Esophagus squamous epithelium (tissue), 5 donors: ENCODE data around the gene LRRC49. TPM values are rescaled to one million over a fixed set of nuclear protein-coding genes. Genes with fewer than 3 reads are reported as not detected.
A peak's percentile ranks its signal among the peaks of the same experiment; 100 is the strongest.
"Not testable (repeated sequence)": the region's sequence is repeated elsewhere in the genome, so short reads cannot be mapped to it uniquely, and the experiment has no call there.

ENCODE experiments used
- DNase-seq: peaks from one replicate; lab custom pipeline; 2025; lab: John Stamatoyannopoulos, UW
- H3K27ac ChIP-seq, 4 donors: fragments of 200-600 bp; sonication (generic); one replicate each; pipeline ENCODE4 v1.5.1; 2016 to 2019; ENCODE audit warnings: mild to moderate bottlenecking in 1 of 4
- H3K27me3 ChIP-seq, 4 donors: fragments of 200-600 bp; sonication (generic); 1 replicate in 3 of 4; 2 replicates in 1 of 4; pipeline versions ENCODE4 v1.5.1 to v1.6.0; 2017 to 2021; ENCODE audit warnings: antibody characterized with exemption in 1 of 4
- H3K36me3 ChIP-seq, 3 donors: fragments of 200-600 bp; sonication (generic); one replicate each; pipeline ENCODE4 v1.5.1; 2016 to 2019
- H3K4me1 ChIP-seq, 3 donors: fragments of 200-600 bp; sonication (generic); one replicate each; pipeline ENCODE4 v1.5.1; 2017 to 2019
- H3K4me3 ChIP-seq, 4 donors: fragments of 200-600 bp; sonication (generic); 1 replicate in 3 of 4; 2 replicates in 1 of 4; pipeline ENCODE4 v1.5.1; 2016 to 2019; ENCODE audit warnings: mild to moderate bottlenecking in 2 of 4, moderate library complexity in 1 of 4
- H3K9me3 ChIP-seq, 3 donors: fragments of 200-600 bp; sonication (generic); one replicate each; pipeline ENCODE4 v1.5.1; 2016 to 2019
- POLR2A ChIP-seq, 4 donors: fragments of 450-650 bp; IDR thresholded peaks; one replicate each; pipeline ENCODE4 v1.6.1; 2017; ENCODE audit warnings: antibody characterized with exemption in 4 of 4, mild to moderate bottlenecking in 4 of 4, moderate library complexity in 3 of 4
- WGBS, 2 donors: methylation state at CpG; one replicate each; pipeline ENCODE4 v1.1.5; 2018; 5-methylcytosine and 5-hydroxymethylcytosine counted together
- intact Hi-C: fragments of 100-400 bp; cut with DNase I; formaldehyde crosslinking; loops from one replicate; pipeline ENCODE4 v1.15.0; 2022
- total RNA-seq, 4 donors: library from RNA; depleted of rRNA; stranded (reverse); fragments of >200 nt; gene quantifications; one replicate each; pipeline ENCODE4 v1.1.0, GENCODE V29; 2016
- TF ChIP-seq, protein P1 (sequence below), 6 experiments: fragments of 450-650 bp in 4 of 6; fragments of 200-600 bp in 2 of 6; sonication (generic) in 2 of 6; IDR thresholded peaks; one replicate each; pipeline ENCODE4 v1.5.1; 2016 to 2019; ENCODE audit warnings: antibody characterized with exemption in 6 of 6, mild to moderate bottlenecking in 4 of 6, moderate library complexity in 4 of 6
- donor health status: DM: yes; HTN: yes; CAD: no.

Gene LRRC49
- total RNA-seq, 4 donors from 2014 or later, result 0.34 to 5.5 (median 4.8) TPM

DNA sequence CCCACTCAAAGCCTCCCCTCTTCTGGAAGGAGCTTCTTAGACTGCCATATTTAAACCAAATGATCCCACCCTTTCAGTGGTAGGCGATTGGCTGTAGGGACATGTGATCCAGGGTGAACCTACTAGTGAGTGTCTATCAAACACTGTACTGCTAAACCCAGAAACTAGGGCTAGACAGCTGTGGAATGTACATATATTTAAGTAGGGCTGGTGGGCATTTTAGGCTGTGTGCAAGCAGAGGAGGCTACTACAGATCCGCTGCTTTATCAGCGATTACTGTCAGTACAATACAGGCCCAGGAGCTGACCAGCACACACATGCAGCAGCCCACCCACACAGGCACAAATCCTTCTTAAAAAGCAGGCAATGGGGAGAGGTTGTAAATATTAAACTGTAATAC, 23.3 kb upstream of the LRRC49 start:
- Histone ChIP-seq H3K27ac (peak overlapping the region in 3 of 4 donors; percentile 2 to 73 (median 51)), H3K4me3 (no peak overlapping the region), H3K27me3 (peaks cover 0 to 11% (median 0%) of the 10 kb centered on the region in 4 donors), H3K36me3 (no peaks in the 10 kb centered on the region), H3K9me3 (no peaks in the 10 kb centered on the region), H3K4me1 (peaks cover 0 to 32% (median 0%) of the 10 kb centered on the region in 3 donors)
- DNase-seq, result no peak
- intact Hi-C loops, result no loop called here
- WGBS, 2 donors, result 77 to 88% methylated on average over 2 to 3 of the region's 3 CpGs
- no peak for TF ChIP-seq POLR2A (IDR thresholded peaks at IDR 0.05)
- TF ChIP-seq, protein P1, sequence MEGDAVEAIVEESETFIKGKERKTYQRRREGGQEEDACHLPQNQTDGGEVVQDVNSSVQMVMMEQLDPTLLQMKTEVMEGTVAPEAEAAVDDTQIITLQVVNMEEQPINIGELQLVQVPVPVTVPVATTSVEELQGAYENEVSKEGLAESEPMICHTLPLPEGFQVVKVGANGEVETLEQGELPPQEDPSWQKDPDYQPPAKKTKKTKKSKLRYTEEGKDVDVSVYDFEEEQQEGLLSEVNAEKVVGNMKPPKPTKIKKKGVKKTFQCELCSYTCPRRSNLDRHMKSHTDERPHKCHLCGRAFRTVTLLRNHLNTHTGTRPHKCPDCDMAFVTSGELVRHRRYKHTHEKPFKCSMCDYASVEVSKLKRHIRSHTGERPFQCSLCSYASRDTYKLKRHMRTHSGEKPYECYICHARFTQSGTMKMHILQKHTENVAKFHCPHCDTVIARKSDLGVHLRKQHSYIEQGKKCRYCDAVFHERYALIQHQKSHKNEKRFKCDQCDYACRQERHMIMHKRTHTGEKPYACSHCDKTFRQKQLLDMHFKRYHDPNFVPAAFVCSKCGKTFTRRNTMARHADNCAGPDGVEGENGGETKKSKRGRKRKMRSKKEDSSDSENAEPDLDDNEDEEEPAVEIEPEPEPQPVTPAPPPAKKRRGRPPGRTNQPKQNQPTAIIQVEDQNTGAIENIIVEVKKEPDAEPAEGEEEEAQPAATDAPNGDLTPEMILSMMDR (IDR thresholded peaks at IDR 0.05), result no peak

DNA sequence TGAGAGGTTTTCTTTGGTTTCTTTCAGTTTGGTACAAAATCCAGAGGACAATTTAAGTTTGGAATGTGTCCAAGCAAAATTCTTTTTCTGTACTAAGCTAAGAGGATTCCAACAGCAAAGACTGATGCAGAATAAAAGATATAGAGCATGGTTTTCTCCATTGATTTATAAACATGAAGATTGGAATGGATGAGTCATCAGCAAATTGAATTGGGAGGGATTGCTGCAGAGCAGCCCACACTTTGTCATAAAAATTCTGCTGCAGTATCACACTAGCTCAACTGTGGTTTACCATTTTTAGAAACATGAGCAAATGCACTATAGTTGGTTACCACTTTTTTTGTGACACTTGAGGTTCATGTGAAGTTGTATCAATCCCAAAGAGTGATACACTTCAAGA, 22.6 kb upstream of the LRRC49 start:
- H3K9me3 ChIP-seq, result no peaks in the 10 kb centered on the region
- H3K27ac ChIP-seq, result peak overlapping the region in 1 of 4 donors; percentile 21
- H3K4me1 ChIP-seq, result peaks cover 0 to 32% (median 0%) of the 10 kb centered on the region in 3 donors
- DNase-seq, result no peak
- H3K4me3 ChIP-seq, result no peak overlapping the region
- peaks cover 0 to 17% (median 0%) of the 10 kb centered on the region in 4 donors for H3K27me3 ChIP-seq
- intact Hi-C loops, result no loop called here
- H3K36me3 ChIP-seq, result no peaks in the 10 kb centered on the region
- no peak for TF ChIP-seq POLR2A (IDR thresholded peaks at IDR 0.05)
- TF ChIP-seq, protein P1 (IDR thresholded peaks at IDR 0.05), result no peak

DNA sequence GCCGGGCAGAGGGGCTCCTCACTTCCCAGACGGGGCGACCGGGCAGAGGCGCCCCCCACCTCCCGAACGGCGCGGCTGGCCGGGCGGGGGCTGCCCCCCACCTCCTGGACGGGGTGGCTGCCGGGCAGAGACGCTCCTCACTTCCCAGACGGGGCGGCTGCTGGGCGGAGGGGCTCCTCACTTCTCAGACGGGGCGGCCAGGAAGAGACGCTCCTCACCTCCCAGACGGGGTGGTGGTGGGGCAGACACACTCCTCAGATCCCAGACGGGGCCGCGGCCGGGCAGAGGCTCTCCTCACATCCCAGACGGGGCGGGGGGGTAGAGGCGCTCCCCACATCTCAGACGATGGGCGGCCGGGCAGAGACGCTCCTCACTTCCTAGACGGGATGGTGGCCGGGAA, 21.1 kb upstream of the LRRC49 start:
- H3K9me3 ChIP-seq, DNase-seq, H3K4me3 ChIP-seq, H3K27ac ChIP-seq, H3K36me3 ChIP-seq, intact Hi-C loops: not testable (repeated sequence)
- Histone ChIP-seq H3K4me1 (peaks cover 0 to 32% (median 0%) of the 10 kb centered on the region in 3 donors), H3K27me3 (peaks cover 0 to 17% (median 0%) of the 10 kb centered on the region in 4 donors)
- no CpG with 5 or more reads among the region's 34 CpGs for WGBS, 2 donors

DNA sequence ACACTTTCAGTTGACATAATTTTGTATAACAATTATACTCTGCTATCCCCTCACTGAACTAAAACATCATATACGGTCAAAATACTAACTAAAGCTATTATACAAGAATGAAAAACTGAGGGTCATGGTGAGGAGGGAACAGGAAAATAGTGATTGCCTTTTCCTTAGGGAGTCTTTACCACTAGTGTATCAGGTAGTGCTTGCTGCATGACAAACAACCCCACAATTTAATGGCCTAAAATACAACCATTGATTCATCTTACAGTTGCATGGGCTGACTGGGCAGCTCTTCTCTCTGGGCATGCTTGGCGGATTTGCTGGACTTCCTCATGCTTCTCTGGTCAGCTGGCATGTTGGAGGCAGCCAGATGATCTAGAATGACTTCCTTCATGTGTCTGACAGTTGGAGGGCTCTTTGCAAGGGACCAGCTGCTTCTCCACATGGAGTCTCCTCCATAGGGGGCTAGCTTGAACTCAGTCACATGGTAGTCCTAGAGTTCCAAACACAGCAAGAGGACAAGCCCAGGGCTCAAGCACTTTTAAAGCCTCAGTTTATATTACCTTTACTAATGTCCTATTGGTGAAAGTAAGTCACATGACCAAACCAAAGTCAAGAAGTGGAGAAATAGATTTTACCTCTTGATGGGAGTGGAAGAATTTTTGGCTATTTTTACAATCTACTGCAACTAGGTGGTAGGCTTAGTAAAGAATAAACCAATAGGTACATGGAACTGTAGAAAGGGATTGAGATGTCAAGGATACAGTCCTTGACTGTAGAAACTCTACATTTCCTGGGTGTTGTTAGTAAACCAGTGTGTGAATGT, 19.2 kb upstream of the LRRC49 start:
- H3K9me3 ChIP-seq, result no peaks in the 10 kb centered on the region
- peaks cover 0 to 19% (median 0%) of the 10 kb centered on the region in 3 donors for H3K4me1 ChIP-seq
- TF ChIP-seq, protein P1 (IDR thresholded peaks at IDR 0.05), result no peak
- no peak for TF ChIP-seq POLR2A (IDR thresholded peaks at IDR 0.05)
- no peak for DNase-seq
- H3K4me3 ChIP-seq, result no peak overlapping the region
- peaks cover 0 to 17% (median 0%) of the 10 kb centered on the region in 4 donors for H3K27me3 ChIP-seq
- H3K27ac ChIP-seq, result no peak overlapping the region
- no peaks in the 10 kb centered on the region for H3K36me3 ChIP-seq
- intact Hi-C loops, result no loop called here
- WGBS, 2 donors, result 93 to 100% methylated on average over 1 to 2 of the region's 2 CpGs

DNA sequence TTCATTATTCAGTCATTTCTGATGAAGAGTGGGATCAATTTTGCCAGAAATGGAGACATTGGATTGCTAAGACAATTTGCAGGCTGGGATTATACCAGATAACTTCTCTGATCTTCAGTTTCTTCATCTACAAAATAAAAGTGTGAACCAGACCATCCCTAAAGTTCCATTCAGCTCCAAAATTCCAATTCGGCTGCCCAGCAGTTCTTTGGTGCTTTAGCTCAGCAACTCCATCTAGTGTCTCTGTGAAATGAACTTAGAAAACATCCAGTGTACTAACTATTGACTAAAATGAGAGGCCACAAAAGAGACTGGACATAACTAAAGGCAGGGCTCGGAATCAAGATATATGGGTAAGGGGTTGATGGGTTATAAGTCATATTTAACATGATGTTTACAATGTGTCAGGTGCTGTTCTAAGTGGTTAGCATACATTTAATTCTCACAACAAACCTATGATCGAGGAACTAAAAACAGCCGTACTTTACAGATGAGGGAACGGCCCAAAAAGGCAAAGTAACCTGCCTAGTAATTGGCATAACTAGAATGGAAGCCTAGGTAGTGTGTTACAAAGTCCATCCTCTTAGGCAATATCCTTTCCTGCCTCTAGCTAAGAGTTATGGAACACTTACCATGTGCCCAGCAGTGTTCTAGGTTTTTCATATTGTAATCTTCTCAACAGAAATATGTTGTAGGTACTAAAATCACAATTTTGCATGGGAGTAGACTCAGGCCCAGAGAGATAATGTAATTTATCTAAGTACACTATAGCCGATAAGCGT, 17.4 kb upstream of the LRRC49 start:
- no peak overlapping the region for H3K27ac ChIP-seq
- TF ChIP-seq, protein P1 (IDR thresholded peaks at IDR 0.05), result peak in 4 of 6 experiments; percentile 24 to 36 (median 26)
- TF ChIP-seq POLR2A (IDR thresholded peaks at IDR 0.05), result no peak
- no peak for DNase-seq
- H3K4me3 ChIP-seq, result no peak overlapping the region
- intact Hi-C loops, result no loop called here
- H3K4me1 ChIP-seq, result peaks cover 0 to 5% (median 0%) of the 10 kb centered on the region in 3 donors
- 73 to 77% methylated on average over 7 of the region's 7 CpGs for WGBS, 2 donors
- peaks cover 0 to 17% (median 0%) of the 10 kb centered on the region in 4 donors for H3K27me3 ChIP-seq
- H3K9me3 ChIP-seq, result no peaks in the 10 kb centered on the region
- H3K36me3 ChIP-seq, result no peaks in the 10 kb centered on the region
